ENCODE data around the gene ARRDC3.

GRCh38 chr5:91381239-91381773 is 1.8 kb downstream of the ARRDC3 start:
- TF ChIP-seq EZH2phosphoT487 (IDR thresholded peaks at IDR 0.05; ENCODE audit: insufficient read depth, low read depth): no peak
- TF ChIP-seq EZH2 (IDR thresholded peaks at IDR 0.05; ENCODE audit: insufficient read depth, poor library complexity, severe bottlenecking): no peak
